22Rv1 (cell line): ENCODE data around the gene NCS1.

ENCODE experiments used
- H3K27ac ChIP-seq: fragments of 450-650 bp; 2 replicates; pipeline ENCODE4 v1.5.1; 2017
- ZFX ChIP-seq: fragments of 450-650 bp; IDR thresholded peaks from 2 replicates; pipeline ENCODE4 v1.6.1; 2017; ENCODE audit warnings: antibody characterized with exemption, borderline replicate concordance
- TF ChIP-seq, protein P1 (sequence below): fragments of 450-650 bp; IDR thresholded peaks from 2 replicates; pipeline ENCODE4 v1.5.1; 2017; ENCODE audit warnings: mild to moderate bottlenecking

NCS1 gene

DNA sequence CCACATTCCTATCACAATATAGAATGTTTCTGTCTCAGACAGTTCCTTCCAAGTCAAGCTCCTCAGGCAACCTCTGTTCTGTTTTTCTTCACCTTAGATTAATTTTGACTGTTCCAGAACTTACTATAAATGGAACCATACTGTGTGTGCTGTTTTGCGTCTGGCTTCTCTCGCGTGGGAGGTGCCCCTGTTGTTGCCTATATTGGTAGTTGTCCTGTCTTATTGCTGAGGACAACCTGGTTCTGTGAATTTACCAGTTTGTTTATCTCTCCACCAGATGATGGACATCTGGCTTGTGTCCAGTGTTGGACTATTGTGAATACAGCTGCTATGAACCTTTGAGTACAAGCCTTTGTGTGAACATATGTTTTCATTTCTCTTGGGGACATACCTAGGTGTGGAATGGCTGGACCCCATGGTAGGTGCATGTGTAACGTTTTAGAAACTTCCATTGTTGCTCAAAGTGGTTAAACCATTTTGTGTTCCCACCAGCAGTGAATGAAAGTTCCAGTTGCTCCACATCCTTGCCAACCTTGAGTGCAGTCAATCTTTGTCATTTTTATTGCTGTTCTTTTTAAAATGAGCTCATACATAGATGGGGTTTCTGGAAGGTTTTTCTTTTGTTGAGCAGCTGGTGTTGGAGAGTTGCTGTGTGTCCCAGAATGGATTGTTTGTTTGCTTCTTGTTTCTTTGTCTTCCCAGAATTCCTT, 111.5 kb downstream of the NCS1 start:
- no peak overlapping the region for H3K27ac ChIP-seq

GRCh38 chr9:130284249-130284625, 112.0 kb downstream of the NCS1 start:
- TF ChIP-seq, protein P1, sequence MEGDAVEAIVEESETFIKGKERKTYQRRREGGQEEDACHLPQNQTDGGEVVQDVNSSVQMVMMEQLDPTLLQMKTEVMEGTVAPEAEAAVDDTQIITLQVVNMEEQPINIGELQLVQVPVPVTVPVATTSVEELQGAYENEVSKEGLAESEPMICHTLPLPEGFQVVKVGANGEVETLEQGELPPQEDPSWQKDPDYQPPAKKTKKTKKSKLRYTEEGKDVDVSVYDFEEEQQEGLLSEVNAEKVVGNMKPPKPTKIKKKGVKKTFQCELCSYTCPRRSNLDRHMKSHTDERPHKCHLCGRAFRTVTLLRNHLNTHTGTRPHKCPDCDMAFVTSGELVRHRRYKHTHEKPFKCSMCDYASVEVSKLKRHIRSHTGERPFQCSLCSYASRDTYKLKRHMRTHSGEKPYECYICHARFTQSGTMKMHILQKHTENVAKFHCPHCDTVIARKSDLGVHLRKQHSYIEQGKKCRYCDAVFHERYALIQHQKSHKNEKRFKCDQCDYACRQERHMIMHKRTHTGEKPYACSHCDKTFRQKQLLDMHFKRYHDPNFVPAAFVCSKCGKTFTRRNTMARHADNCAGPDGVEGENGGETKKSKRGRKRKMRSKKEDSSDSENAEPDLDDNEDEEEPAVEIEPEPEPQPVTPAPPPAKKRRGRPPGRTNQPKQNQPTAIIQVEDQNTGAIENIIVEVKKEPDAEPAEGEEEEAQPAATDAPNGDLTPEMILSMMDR, result no peak
- TF ChIP-seq ZFX, result no peak

More for the DNA sequence above, 111.5 kb downstream of the NCS1 start:
- TF ChIP-seq, protein P1, result no peak
- TF ChIP-seq ZFX, result no peak

GRCh38 chr9:130284690-130285089, 112.5 kb downstream of the NCS1 start:
- H3K27ac ChIP-seq, result no peak overlapping the region
- TF ChIP-seq, protein P1, result no peak
- no peak for TF ChIP-seq ZFX

More at GRCh38 chr9:130284249-130284625, 112.0 kb downstream of the NCS1 start:
- no peak overlapping the region for H3K27ac ChIP-seq

DNA sequence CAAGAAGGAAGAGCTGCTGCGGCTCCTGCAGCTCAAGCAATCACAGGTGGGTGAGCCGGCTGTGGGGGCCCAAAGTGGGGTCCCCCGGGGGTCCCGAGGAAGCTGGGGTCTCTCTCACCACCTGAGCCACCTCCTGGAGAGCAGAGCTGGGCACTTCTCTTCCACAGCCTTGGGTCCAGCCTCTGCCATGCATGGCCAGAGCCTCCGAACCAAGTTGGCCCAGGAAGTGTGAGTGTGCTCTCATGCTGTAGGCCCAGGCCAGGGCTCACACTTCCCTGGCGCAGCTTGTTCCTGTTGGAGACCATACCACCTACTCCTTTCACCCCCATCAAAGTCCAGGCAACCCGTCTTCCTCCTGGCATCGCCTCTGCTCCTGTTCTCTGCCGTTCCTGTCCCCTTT, 113.1 kb downstream of the NCS1 start:
- no peak overlapping the region for H3K27ac ChIP-seq
- TF ChIP-seq ZFX, result no peak
- TF ChIP-seq, protein P1, result no peak

- no peak overlapping the region for H3K27ac ChIP-seq
- TF ChIP-seq ZFX, result no peak
- TF ChIP-seq, protein P1, result no peak
Observed at GRCh38 chr9:130286072-130286770, 114.0 kb downstream of the NCS1 start.
